HAP-1 (cell line): Measurements from ENCODE around the gene PRM2.

ENCODE experiments used
- DNase-seq, 2 experiments: peaks; one replicate each; pipeline ENCODE4 v3.0.0-alpha.2; 2016 to 2020; ENCODE audit warnings: low spot score in 2 of 2
- H3K27me3 ChIP-seq: fragments of 250-450 bp; sonication (Bioruptor Pico); 2 replicates; pipeline ENCODE4 v1.5.1; 2020; ENCODE audit warnings: low read depth, mild to moderate bottlenecking, moderate library complexity
- H3K36me3 ChIP-seq: fragments of 250-450 bp; sonication (Bioruptor Pico); replicated peaks from 2 replicates; pipeline ENCODE4 v1.5.1; 2020; ENCODE audit warnings: mild to moderate bottlenecking
- H3K4me1 ChIP-seq: fragments of 250-450 bp; sonication (Bioruptor Pico); 2 replicates; pipeline ENCODE4 v1.5.1; 2020; ENCODE audit warnings: mild to moderate bottlenecking
- H3K4me3 ChIP-seq: fragments of 250-450 bp; sonication (Bioruptor Pico); 2 replicates; pipeline ENCODE4 v1.5.1; 2020; ENCODE audit warnings: mild to moderate bottlenecking, moderate library complexity
- H3K9me3 ChIP-seq: fragments of 250-450 bp; sonication (Bioruptor Pico); 2 replicates; pipeline ENCODE4 v1.5.1; 2020; ENCODE audit warnings: mild to moderate bottlenecking, moderate library complexity
- in situ Hi-C: fragments of 300-500 bp; cut with MboI; formaldehyde crosslinking; loops from 3 replicates; pipeline ENCODE4 v1.14.3; 2020; ENCODE audit warnings: low sequenced_read_pairs, inconsistent platforms, mixed read lengths

Gene PRM2

GRCh38 chr16:11254913-11255736, 21.2 kb downstream of the PRM2 start:
- Histone ChIP-seq H3K9me3 (no peaks in the 10 kb centered on the region), H3K4me3 (peak overlapping the region; percentile 77), H3K4me1 (peaks cover 11% of the 10 kb centered on the region), H3K27me3 (no peaks in the 10 kb centered on the region), H3K36me3 (no peaks in the 10 kb centered on the region)
- in situ Hi-C loops = no loop called here
- DNase-seq = peak; percentile 28 to 64

- Histone ChIP-seq H3K36me3 (no peaks in the 10 kb centered on the region), H3K27me3 (no peaks in the 10 kb centered on the region), H3K4me1 (peaks cover 11% of the 10 kb centered on the region), H3K9me3 (no peaks in the 10 kb centered on the region), H3K4me3 (peak overlapping the region; percentile 77)
- no peak for DNase-seq
- in situ Hi-C loops = no loop called here
These were observed 22.0 kb downstream of the PRM2 start for GRCh38 chr16:11253995-11254912.

- H3K4me3 ChIP-seq = no peak overlapping the region
- no peak for DNase-seq
- no peaks in the 10 kb centered on the region for H3K27me3 ChIP-seq
- in situ Hi-C loops = no loop called here
- H3K36me3 ChIP-seq = no peaks in the 10 kb centered on the region
- no peaks in the 10 kb centered on the region for H3K9me3 ChIP-seq
- H3K4me1 ChIP-seq = peaks cover 11% of the 10 kb centered on the region
These were observed 23.0 kb downstream of the PRM2 start for GRCh38 chr16:11253009-11253994.

- no peaks in the 10 kb centered on the region for H3K36me3 ChIP-seq
- no peaks in the 10 kb centered on the region for H3K9me3 ChIP-seq
- no peak for DNase-seq
- peaks cover 11% of the 10 kb centered on the region for H3K4me1 ChIP-seq
- no peak overlapping the region for H3K4me3 ChIP-seq
- in situ Hi-C loops = no loop called here
- no peaks in the 10 kb centered on the region for H3K27me3 ChIP-seq
These were observed 23.8 kb downstream of the PRM2 start for GRCh38 chr16:11252482-11252931.

- no peaks in the 10 kb centered on the region for H3K27me3 ChIP-seq
- no peak for DNase-seq
- peaks cover 7% of the 10 kb centered on the region for H3K4me1 ChIP-seq
- no peak overlapping the region for H3K4me3 ChIP-seq
- no peaks in the 10 kb centered on the region for H3K36me3 ChIP-seq
- no peaks in the 10 kb centered on the region for H3K9me3 ChIP-seq
- in situ Hi-C loops = no loop called here
These were observed 24.5 kb downstream of the PRM2 start for GRCh38 chr16:11251525-11252481.

- in situ Hi-C loops = no loop called here
- H3K36me3 ChIP-seq = no peaks in the 10 kb centered on the region
These were observed 25.3 kb downstream of the PRM2 start for GRCh38 chr16:11250786-11251524.

GRCh38 chr16:11250091-11250785, 26.0 kb downstream of the PRM2 start:
- Histone ChIP-seq H3K27me3 (no peaks in the 10 kb centered on the region), H3K9me3 (no peaks in the 10 kb centered on the region), H3K4me1 (peaks cover 7% of the 10 kb centered on the region), H3K36me3 (no peaks in the 10 kb centered on the region), H3K4me3 (no peak overlapping the region)
- DNase-seq = no peak
- in situ Hi-C loops = no loop called here

More at GRCh38 chr16:11250786-11251524, 25.3 kb downstream of the PRM2 start:
- no peak for DNase-seq
- Histone ChIP-seq H3K4me1 (peaks cover 7% of the 10 kb centered on the region), H3K4me3 (no peak overlapping the region), H3K27me3 (no peaks in the 10 kb centered on the region), H3K9me3 (no peaks in the 10 kb centered on the region)

GRCh38 chr16:11249233-11250061, 26.8 kb downstream of the PRM2 start:
- no peak for DNase-seq
- Histone ChIP-seq H3K4me1 (peaks cover 4% of the 10 kb centered on the region), H3K36me3 (no peaks in the 10 kb centered on the region), H3K27me3 (no peaks in the 10 kb centered on the region), H3K9me3 (no peaks in the 10 kb centered on the region), H3K4me3 (no peak overlapping the region)
- in situ Hi-C loops = no loop called here

GRCh38 chr16:11248133-11248532, 28.1 kb downstream of the PRM2 start:
- Histone ChIP-seq H3K9me3 (no peaks in the 10 kb centered on the region), H3K36me3 (no peaks in the 10 kb centered on the region), H3K4me1 (no peaks in the 10 kb centered on the region; the same call in 1 of the 2 replicates), H3K4me3 (no peak overlapping the region), H3K27me3 (no peaks in the 10 kb centered on the region)
- DNase-seq = no peak
- in situ Hi-C loops = no loop called here

GRCh38 chr16:11245988-11246387, 30.3 kb downstream of the PRM2 start:
- no peak overlapping the region for H3K4me3 ChIP-seq
- no peaks in the 10 kb centered on the region; the same call in 1 of the 2 replicates for H3K4me1 ChIP-seq
- no peaks in the 10 kb centered on the region for H3K27me3 ChIP-seq
- H3K9me3 ChIP-seq = no peaks in the 10 kb centered on the region
- no peak for DNase-seq
- no peaks in the 10 kb centered on the region for H3K36me3 ChIP-seq
- in situ Hi-C loops = no loop called here
